CD1c-positive myeloid dendritic cell (primary cell): ENCODE results near the gene FBN3.
"Not testable (repeated sequence)": the region's sequence is repeated elsewhere in the genome, so short reads cannot be mapped to it uniquely, and the experiment has no call there.

Source experiments
- DNase-seq: peaks from one replicate; pipeline ENCODE4 v3.0.0-alpha.2; 2016; ENCODE audit errors: extremely low spot score

FBN3 gene

DNA sequence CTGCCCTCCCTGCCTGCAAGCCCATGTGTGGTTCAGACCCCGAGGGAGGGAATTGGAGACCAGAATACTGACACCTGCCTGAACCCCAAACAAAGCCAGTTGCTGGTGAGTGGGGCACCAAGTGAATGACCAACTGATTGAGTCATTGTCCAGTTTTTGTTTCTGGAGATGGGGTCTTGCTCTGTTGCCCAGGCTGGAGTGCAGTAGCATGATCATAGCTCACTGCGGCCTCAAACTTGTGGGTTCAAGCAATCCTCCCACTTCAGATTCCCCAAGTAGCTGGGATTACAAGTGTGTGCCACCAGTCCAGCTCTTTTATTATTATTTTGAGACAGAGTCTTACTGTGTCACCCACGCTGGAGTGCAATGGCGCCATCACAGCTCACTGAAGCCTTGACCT lies 92.9 kb downstream of the FBN3 start:
- DNase-seq = no peak

DNA sequence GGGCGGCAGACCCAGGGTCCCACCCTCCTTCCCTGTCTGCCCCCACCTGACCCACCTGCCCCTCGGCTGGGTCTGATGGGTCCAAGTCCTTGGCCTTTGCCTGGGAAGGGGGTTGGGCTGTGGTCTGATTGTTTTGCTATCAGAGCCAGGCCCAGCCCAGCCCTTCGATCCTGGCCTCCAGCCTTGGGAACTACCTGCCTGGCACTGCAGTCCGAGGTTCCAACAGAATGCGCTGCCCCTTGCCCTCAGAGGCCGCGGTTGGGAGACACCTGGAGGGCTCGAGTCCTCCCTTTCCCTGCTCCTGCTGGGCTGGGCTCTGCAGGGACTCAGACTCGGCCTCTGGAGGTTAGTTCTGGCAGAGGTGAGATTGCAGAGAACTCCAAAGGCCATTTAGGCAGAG lies 95.2 kb downstream of the FBN3 start:
- no peak for DNase-seq

DNA sequence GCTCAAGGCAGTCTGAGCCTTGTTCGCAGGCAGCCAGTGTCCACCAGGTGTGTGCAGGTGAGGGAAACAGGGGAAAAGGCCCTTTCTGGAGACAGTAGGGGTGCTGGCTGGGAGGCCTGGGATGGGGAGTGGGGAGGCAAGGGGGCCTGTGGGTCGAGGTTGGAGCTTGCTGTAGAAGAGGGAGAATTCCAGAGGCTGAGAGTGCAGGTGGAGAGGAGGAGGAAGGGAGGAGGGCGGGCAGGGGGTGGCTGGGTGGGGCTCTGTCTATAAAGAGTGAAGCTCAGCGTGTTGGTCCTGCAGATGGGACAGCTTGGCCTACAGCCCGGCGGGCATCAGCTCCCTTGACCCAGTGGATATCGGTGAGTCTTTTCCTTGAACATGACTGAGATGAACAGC lies 96.9 kb downstream of the FBN3 start, which contains the start of gene CCL25:
Gene CCL25 (plus strand): TSS at position 297 of the 396 bp plus-strand sequence. CDS start 290 bp downstream, outside the sequence.
- no peak for DNase-seq

DNA sequence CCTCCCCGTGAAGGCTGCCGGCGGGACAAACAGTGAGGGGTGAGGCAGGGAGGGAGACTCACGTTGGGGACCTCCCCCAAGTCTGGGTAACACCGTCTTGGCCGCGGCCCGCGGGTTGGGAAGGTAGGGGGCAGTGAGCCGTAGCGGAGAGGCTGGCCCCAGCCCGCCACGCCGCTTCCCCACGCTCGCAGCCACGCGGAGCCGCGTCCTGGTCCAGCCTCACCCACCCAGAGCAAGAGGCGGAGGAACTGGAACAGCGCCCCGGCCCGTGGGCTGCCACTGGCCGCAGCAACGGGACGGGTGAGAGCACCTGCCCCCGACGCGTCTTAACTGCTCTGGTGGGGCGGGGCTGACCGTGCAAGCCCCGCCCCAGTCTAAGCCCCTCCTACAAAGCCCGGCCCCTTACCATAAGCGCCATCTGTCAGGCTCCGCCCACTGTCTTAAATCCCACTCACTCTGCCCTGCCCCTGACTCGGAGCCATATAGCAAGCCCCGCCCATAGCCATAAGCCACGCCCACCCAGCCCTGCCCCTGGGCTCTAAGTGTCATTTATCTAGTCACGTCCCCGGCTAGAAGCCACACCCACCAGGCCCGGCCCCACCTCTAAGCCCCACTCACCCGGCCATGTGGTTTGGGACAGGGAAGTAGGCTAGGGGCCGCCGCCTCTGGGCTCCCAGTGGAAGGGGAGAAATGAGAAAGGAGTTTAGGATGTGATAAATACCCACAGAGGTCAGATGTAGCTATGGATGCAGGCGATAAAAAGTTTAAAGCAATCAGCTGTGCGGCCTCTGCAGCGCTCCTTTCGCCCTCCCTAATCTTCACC lies 98.9 kb downstream of the FBN3 start:
- DNase-seq = peak; percentile 98

DNA sequence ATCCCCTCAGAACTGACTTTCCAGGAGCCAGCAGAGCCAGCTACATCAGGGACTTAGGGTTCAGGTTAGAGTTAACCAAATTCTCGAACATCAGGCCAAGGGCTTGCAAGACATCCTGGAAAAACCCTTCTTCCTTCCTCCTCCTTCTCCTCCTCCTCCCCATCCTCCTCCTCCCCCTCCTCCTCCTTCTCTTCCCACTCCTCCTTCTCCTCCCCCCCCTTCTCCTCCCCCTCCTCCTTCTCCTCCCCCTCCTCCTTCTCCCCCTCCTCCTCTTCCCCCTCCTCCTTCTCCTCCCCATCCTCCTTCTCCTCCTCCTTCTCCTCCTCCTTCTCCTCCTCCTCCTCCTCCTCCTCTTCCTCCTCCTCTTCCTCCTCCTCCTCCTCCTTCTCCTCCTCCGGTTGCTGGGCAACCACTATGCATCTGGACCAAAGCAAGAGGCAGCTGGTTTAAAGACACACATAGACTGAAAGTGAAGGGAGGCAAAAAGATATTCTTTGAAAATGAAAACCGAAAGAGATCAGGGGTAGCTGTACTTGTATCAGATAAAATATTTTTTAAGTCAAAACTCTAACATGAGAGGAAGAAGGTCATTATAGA lies 102.7 kb downstream of the FBN3 start:
- DNase-seq = no peak

DNA sequence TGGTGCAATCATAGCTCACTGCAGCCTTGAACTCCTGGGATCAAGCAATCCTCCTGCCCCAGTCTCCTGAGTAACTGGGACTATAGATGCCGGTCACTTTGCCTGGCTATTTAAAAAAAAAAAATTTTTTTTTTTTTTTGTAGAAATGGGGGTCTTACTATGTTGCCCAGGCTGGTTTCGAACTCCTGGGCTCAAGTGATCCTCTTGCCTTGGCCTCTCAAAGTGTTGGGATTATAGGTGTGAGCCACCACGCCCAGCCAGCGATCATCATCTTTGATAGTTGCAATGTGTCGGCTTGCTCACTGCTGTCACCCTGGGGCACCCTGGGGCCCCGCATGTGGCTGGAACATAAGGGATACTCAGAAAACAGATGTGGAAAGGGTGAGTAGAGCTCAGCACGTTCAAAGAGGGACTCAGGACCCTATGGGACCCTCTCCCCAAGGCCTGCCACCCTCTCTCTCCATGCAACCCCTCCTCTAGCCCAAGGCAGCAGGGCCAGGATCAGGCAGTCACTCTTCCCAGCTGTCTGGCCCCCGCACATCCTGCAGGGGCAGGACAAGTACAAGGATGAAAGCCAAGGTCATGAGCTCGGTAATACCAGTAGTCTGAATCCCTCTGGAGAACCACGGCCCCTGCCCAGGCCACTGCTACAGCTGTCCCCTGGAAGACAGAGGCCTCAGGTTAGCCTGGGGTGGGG lies 103.4 kb downstream of the FBN3 start:
- DNase-seq = no peak

DNA sequence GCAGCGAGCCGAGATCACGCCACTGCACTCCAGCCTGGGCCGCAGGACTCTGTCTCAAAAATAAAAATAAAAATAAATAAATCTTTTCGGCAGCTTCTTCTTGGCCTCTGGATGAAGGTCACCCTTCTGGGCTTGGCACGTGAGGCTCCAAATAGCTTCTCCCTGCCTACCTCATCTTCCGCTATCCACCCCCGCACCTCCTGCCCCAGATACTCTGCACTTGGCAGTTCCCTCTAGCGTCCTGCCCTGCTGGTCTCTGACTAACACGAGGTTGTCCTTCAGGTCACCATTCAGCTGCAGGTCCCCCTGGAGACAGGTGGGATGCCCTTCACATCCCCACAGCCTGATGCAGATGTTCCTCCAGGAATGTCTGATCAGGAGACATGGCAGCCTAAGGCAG lies 105.4 kb downstream of the FBN3 start:
- peak; percentile 47 for DNase-seq

DNA sequence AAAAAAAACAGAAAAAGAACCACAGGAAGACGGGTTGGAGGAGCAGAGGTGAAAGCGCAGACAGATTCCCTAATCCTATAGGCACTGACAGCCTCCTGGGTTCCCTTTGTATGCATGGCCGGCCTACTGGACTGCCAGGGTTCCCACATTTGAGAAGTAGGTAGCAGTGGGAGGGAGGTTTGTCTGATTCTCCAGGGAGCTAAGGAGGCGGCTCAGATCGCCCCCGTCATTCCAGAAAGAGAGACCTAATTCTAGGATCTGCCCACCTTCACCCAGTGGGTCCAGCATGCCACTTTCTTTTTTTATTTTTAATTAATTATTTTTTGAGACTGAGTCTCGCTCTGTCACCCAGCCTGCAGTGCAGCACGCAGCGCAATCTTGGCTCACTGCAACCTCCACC lies 106.5 kb downstream of the FBN3 start:
- no peak for DNase-seq

DNA sequence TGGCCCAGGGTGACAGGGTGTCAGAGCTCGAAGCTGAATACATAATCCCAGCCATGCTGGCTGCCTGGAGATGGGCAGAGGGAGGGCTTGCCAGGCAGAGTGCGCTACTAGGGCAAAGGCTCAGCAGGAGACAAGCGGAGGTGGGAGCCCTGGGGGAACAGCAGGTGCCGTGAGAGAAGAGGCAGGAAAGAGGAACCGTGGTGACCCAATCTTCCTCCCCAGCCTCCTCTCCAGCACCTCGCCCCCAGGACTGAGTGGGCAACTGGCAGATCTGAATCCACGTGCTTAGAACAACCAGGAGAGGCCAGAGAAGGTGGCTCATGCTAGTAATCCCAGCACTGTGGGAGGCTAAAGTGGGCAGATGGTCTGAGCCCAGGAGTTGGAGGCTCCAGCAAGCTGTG lies 107.9 kb downstream of the FBN3 start:
- peak; percentile 74 for DNase-seq

DNA sequence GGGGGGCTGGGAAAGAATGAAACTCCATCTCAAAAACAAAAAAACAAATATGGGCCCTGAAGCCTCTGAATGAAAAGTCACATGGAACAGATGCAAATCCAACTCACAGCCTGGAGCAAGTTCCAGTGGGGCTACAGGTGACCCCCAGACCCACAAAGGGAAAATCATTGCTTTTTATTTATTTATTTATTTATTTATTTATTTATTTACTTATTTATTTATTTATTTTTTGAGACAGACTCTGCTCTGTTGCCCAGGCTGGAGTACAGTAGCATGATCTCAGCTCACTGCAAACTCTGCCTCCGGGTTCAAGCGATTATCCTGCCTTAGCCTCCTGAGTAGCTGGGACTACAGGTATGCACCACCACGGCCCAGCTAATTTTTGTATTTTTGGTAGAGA lies 110.2 kb downstream of the FBN3 start:
- DNase-seq = no peak

DNA sequence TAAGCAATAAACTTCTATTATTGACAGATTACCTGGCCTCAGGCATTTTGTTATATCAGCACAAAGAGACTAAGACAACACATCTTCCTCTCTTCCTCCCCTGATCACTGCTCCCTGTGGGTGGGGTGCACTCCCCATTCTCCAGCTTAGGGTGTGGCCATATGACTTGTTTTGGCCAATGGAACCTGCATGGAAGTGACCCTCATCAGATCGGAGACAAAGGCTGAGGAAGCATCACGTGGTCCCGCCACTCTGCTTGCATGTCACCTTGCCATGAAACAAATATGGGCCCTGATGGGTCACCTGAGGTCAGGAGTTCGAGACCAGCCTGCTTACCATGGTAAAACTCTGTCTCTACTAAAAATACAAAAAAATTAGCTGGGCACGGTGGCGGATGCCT lies 110.6 kb downstream of the FBN3 start:
- DNase-seq = no peak

DNA sequence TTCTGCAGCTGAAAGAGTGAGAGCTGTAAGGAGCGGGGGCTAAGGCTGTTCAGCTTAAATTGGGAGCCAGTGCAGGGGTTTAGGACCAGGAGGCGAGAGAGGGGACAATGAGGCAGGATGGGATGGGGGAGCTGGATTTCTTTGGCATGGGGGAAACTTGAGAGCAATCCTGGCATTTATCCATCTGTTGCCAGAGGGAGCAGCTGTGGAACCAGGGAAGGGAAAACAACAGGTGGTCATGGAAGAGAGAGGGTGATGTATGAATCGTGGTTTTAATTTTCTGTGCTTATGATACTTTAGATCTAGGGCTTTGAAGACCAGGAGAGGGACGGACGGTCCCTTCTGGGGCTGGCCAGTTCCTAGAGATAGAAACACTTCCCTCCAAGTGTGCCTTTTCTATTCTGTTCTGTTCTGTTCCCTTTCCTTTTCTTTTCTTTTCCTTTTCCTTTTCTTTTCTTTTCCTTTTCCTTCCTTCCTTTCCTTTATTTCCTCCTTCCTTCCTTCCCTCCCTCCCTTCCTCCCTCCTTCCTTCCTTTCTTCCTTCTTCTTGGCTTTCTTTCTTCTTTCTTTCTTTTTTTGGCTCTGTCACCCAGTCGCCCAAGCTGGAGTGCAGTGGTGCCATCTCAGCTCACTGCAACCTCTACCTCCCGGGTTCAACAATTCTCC lies 112.8 kb downstream of the FBN3 start:
- no peak for DNase-seq

DNA sequence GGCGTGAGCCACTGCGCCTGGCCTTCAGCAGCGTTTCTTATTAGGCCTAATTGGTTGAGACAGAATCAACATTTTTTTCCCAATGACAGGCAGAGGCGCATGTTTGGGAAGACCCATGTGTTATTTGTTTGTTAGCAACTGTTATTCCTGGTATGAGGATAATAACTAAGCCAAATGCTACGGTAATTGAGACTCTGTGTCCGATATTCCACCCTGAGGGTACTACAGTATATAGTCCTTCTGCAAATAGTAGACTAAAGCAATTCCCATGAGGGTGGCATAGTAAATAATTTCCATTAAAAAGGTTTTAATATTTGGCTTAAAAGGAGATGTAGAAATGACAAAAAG lies 115.2 kb downstream of the FBN3 start:
- no peak for DNase-seq

DNA sequence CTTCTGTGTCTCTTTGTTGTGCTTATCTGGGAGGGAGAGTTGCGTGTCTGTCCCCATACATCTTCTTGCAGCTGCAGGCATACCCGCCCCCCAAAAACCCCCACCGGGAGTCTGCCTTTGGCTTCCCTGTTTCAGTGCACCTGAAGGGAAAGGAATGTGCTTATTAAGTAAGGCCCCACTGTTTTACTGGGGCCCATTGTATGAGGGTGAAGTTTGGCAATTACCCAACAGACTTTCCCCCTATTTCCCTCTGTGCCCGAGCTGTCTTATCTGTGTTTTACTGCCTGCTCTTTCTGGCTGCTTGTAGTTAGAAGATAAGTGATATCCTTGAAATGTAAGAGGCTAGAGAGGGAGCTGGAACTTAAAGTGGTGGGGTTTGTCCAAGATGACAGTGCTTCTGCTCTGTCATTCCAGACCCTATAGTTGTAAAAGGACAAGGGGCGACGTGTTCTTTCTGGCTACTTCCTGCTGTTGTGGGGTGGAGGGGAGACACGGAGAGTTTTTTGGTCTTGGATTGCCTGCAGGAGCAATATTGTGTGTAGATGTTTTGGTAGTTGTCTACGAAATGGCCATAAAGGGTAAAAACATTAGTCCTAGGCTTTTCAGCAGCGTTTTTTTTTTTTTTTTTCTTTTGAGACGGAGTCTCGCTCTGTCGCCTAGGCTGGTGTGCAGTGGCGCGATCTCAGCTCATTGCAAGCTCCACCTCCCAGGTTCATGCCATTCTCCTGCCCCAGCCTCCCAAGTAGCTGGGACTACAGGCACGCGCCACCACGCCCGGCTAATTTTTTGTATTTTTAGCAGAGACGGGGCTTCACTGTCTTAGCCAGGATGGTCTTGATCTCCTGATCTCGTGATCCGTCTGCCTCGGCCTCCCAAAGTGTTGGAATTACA lies 115.9 kb downstream of the FBN3 start:
- DNase-seq = not testable (repeated sequence)

DNA sequence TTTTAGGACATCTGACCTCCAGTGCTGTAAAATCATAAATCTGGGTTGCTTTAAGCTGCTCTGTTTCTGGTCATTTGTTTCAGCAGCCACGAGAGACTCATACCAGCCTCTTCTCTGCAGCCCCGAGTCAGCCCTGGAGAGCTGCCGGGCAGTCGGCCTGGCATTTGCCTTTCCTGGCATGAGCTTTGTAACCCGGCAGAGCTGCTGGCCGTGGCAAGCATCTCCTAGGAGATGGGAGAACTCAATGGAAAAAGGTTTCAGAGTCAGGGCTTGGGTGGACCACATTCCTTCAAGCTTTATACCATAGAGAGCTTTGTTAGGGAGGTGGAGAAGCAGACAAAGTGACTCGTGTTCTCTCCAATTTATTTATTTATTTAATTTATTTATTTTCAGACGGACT lies 118.4 kb downstream of the FBN3 start:
- no peak for DNase-seq

DNA sequence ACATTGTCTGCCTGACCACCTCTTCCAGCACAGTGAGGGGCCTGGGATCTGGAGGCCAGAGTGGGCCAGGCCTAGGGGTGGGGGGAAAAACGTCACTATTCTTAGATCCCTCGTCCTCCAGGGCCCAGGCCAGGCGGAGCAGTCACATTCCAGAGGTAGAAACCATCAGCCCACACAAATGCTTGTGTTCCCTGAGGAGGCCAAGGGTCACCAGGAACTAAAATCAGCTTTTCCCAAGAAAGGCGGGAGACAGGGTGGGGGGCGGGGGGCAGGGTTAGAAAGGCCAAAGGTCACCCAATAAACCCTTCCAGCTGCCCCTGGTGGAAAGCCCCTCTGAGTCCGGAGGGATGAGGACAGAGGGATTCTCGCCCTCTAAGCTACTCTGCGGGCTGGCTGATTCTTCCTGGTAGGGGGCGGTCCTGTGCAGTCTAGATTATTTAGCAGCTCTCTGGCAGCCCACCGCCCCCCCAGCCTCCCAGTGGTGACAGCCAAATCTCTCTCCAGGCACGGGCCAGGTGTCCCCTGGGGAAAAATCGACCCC lies 120.4 kb downstream of the FBN3 start:
- no peak for DNase-seq

DNA sequence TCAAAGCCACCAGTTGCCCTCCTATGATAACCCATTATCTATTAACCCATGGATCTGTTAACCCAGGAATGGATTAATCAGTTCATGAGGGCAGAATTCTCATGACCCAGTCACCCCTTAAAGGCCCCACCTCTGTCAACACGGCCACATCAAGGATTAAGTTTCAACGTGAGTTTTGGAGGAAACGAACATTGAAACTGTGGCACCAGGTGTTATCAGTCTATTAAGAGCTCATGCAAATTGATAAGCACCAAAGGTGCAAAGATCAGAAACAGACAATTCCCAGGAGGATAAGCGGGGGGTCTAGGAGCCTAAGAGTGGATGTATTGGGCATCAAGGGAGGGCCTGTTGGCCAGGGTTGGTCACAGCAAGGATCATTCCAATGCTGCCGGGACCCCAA lies 124.1 kb downstream of the FBN3 start:
- DNase-seq = no peak

DNA sequence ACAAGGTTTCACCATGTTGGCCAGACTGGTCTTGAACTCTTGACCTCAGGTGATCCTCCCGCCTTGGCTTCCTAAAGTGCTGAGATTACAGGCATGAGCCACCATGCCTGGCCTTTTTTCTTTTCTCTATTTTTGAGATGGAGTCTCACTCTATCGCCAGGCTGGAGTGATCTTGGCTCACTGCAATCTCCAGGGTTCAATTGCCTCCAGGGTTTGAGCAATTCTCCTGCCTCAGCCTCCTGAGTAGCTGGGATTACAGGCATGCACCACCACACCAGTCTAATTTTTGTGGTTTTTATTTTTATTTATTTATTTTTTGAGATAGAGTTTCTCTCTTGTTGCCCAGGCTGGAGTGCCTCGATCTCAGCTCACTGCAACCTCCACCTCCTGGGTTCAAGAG lies 125.1 kb downstream of the FBN3 start:
- not testable (repeated sequence) for DNase-seq

DNA sequence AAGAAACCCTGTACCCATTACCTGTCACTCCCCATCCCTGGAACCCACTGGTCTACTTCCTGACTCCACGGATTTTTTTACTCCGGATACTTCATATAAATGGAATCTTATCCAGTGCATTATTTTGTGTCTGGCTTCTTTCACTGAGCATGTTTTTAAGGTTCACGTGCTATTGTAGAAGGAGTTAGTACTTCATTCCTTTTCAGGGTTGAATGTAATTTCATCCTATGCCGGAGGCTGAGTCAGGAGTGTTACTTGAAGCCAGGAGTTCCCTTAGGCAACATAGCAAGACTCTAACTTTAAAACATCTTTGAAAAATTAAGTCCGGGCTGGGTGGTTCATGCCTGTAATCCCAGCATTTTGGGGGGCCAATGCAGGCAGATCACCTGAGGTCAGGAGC lies 126.0 kb downstream of the FBN3 start:
- DNase-seq = no peak

DNA sequence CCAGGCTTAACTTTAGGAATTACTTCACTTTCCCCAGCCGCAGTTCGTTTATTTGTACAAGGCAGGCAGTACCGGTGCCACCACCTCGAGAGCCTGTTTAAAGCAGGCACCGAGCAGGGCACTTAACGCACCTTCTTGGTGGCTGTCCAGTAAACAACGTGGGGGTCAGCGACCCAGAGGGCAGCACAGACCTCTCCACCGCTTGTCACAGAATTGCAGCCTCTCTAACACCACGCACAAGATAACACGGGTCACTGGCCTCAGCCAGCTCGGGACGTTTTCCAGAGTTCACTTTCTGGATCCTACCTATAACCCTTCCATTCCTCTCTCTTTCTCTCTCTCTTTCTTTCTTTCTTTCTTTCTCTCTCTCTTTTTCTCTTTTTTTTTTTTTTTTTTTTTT lies 127.1 kb downstream of the FBN3 start:
- no peak for DNase-seq

DNA sequence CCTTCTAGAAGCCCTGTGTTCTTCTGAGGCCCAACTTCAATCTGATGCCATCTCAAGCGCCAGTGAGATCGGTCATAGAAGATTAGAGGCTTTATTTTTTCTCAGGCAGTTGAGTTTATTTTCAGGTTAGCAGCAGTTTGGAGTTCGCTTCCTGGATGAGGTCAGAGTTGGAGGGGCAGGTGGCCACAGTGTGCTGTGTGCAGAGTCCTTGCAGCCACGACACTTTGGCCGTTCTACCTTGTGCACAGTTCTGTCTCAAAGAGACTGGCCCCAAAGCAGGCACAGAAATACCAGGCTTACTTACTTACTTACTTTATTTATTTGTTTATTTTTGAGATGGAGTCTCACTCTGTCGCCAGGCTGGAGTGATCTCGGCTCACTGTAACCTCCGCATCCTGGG lies 128.0 kb downstream of the FBN3 start:
- no peak for DNase-seq
